OCI-LY1 (cell line): ENCODE data around the gene KCNE4.

Experiments
- H2AFZ ChIP-seq: fragments of 200-600 bp; sonication (generic), shearing (Covaris generic); 2 replicates; pipeline ENCODE4 v1.6.0; 2014; ENCODE audit warnings: antibody characterized with exemption, mild to moderate bottlenecking, low read length
- H3F3A ChIP-seq: fragments of 200-600 bp; sonication (generic), shearing (Covaris generic); 2 replicates; pipeline ENCODE4 v1.6.0; 2014; ENCODE audit warnings: mild to moderate bottlenecking, antibody characterized with exemption, low read length, moderate library complexity; ENCODE audit not compliant: insufficient read depth
- H3K27ac ChIP-seq: fragments of 200-600 bp; sonication (generic); 2 replicates; pipeline ENCODE4 v1.5.1; 2014; ENCODE audit warnings: low read length, mixed run types, mild to moderate bottlenecking, low read depth; ENCODE audit not compliant: poor library complexity, severe bottlenecking
- H3K27me3 ChIP-seq: fragments of 200-600 bp; sonication (generic); 2 replicates; pipeline ENCODE4 v1.6.0; 2014; ENCODE audit warnings: antibody characterized with exemption, mild to moderate bottlenecking, low read length, moderate library complexity; ENCODE audit not compliant: insufficient read depth
- H3K36me3 ChIP-seq: fragments of 200-600 bp; sonication (generic); 2 replicates; pipeline ENCODE4 v1.6.1; 2014; ENCODE audit warnings: mild to moderate bottlenecking, antibody characterized with exemption, low read length, moderate library complexity, mixed read lengths; ENCODE audit not compliant: insufficient read depth
- H3K4me1 ChIP-seq: fragments of 200-600 bp; sonication (generic); 2 replicates; pipeline ENCODE4 v1.5.1; 2014; ENCODE audit warnings: mild to moderate bottlenecking, low read length, moderate library complexity; ENCODE audit not compliant: insufficient read depth, severe bottlenecking
- H3K4me2 ChIP-seq: fragments of 200-600 bp; sonication (generic), shearing (Covaris generic); 2 replicates; pipeline ENCODE4 v1.6.1; 2014; ENCODE audit warnings: low read length
- H3K4me3 ChIP-seq: fragments of 200-600 bp; sonication (generic); 2 replicates; pipeline ENCODE4 v1.5.1; 2014; ENCODE audit warnings: low read length, low read depth, mild to moderate bottlenecking, mixed read lengths; ENCODE audit not compliant: poor library complexity, severe bottlenecking
- H3K79me2 ChIP-seq: fragments of 200-600 bp; shearing (Covaris generic); 2 replicates; pipeline ENCODE4 v1.6.1; 2016; ENCODE audit warnings: mixed run types, low read length, mixed read lengths; ENCODE audit not compliant: insufficient read depth
- H3K9ac ChIP-seq: fragments of 200-600 bp; sonication (generic), shearing (Covaris generic); 2 replicates; pipeline ENCODE4 v1.6.1; 2014; ENCODE audit warnings: mild to moderate bottlenecking, low read length, mixed read lengths
- H3K9me2 ChIP-seq: fragments of 200-600 bp; sonication (generic), shearing (Covaris generic); 2 replicates; pipeline ENCODE4 v1.6.1; 2014; ENCODE audit warnings: low read depth, mild to moderate bottlenecking, low read length, mixed read lengths
- H3K9me3 ChIP-seq: fragments of 200-600 bp; shearing (Covaris generic); 2 replicates; pipeline ENCODE4 v1.6.1; 2014; ENCODE audit warnings: low read length, mixed read lengths
- H4K20me1 ChIP-seq: fragments of 200-600 bp; sonication (generic), shearing (Covaris generic); 2 replicates; pipeline ENCODE4 v1.6.0; 2016; ENCODE audit warnings: mild to moderate bottlenecking, low read length; ENCODE audit not compliant: insufficient read depth
- EZH2 ChIP-seq: fragments of 200-600 bp; sonication (generic), shearing (Covaris generic); IDR thresholded peaks from 2 replicates; pipeline ENCODE4 v1.8.0; 2017; ENCODE audit warnings: borderline replicate concordance, mixed run types, mild to moderate bottlenecking, antibody characterized with exemption, low read length, moderate library complexity, mixed read lengths
- TF ChIP-seq, protein P1 (sequence below): fragments of 200-600 bp; sonication (generic), shearing (Covaris generic); IDR thresholded peaks from 2 replicates; pipeline ENCODE4 v1.5.1; 2017; ENCODE audit warnings: mild to moderate bottlenecking, antibody characterized with exemption, low read length, moderate library complexity, mixed read lengths

The KCNE4 gene

DNA sequence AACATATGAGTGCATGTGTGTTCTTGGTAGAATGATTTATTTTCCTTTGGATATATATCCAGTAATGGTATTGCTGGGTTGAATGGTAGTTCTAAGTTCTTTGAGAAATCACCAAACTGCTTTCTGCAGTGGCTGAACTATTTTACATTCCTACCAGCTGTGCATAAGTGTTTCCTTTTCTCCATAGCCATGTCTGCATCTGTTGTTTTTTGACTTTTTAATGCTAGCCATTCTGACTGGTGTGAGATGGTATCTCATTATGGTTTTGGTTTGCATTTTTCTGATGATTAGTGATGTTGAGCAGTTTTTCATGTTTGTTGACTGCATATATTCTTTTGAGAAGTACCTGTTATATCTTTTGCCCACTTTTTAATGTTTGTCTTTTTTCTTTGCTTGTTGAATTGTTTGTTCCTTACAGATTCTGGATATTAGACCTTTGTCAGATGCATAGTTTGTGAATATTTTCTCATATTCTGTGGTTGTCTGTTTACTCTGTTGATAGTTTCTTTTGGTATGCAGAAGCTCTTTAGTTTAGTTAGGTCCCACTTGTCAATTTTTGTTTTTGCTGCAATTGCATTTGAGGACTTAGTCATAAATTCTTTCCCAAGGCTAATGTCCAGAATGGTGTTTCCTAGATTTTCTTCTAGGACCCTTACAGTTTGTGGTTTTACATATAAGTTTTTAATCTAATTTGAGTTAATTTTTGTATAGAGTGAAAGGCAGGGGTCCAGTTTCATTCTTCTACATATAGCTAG lies 17.6 kb upstream of the KCNE4 start:
- Histone ChIP-seq H3F3A (no peaks in the 10 kb centered on the region), H3K4me2 (no peak overlapping the region), H3K36me3 (no peaks in the 10 kb centered on the region), H4K20me1 (no peaks in the 10 kb centered on the region), H3K79me2 (no peaks in the 10 kb centered on the region), H3K4me3 (no peak overlapping the region), H2AFZ (no peak overlapping the region), H3K4me1 (no peaks in the 10 kb centered on the region), H3K27me3 (no peaks in the 10 kb centered on the region), H3K9ac (no peak overlapping the region), H3K9me3 (no peaks in the 10 kb centered on the region), H3K9me2 (no peaks in the 10 kb centered on the region), H3K27ac (no peak overlapping the region)
- no peak for TF ChIP-seq EZH2
- TF ChIP-seq, protein P1, sequence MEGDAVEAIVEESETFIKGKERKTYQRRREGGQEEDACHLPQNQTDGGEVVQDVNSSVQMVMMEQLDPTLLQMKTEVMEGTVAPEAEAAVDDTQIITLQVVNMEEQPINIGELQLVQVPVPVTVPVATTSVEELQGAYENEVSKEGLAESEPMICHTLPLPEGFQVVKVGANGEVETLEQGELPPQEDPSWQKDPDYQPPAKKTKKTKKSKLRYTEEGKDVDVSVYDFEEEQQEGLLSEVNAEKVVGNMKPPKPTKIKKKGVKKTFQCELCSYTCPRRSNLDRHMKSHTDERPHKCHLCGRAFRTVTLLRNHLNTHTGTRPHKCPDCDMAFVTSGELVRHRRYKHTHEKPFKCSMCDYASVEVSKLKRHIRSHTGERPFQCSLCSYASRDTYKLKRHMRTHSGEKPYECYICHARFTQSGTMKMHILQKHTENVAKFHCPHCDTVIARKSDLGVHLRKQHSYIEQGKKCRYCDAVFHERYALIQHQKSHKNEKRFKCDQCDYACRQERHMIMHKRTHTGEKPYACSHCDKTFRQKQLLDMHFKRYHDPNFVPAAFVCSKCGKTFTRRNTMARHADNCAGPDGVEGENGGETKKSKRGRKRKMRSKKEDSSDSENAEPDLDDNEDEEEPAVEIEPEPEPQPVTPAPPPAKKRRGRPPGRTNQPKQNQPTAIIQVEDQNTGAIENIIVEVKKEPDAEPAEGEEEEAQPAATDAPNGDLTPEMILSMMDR, result no peak

DNA sequence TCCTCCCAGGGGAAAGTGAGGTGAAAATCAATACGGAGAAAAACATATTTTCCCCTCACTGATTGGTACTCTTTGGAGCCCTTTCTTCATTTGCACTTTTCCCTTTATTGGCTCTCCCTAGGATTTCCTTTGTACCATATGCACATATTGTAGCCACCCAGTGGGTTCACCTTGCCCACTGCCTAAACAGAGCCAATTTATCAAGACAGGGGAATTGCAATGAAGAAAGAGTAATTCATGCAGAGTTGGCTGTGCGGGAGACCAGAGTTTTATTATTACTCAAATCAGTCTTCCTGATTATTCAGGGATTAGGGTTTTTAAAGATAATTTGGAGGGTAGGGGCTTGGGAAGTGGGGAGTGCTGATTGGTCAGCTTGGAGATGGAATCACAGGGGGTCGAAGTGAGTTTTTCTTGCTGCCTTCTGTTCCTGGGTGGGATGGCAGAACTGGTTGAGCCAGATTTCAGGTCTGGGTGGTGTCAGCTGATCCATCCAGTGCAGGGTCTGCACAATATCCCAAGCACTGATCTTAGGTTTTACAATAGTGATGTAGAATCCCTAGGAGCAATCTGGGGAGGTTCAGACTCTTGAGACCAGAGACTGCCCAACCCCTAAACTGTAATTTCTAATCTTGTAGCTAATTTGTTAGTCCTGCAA lies 15.1 kb upstream of the KCNE4 start:
- Histone ChIP-seq H3K4me1 (no peaks in the 10 kb centered on the region), H3K9me2 (no peaks in the 10 kb centered on the region), H3K4me3 (no peak overlapping the region), H3K27me3 (no peaks in the 10 kb centered on the region), H3K27ac (no peak overlapping the region), H3K9ac (no peak overlapping the region), H3K4me2 (no peak overlapping the region), H3F3A (no peaks in the 10 kb centered on the region), H2AFZ (no peak overlapping the region), H3K9me3 (no peaks in the 10 kb centered on the region), H3K36me3 (no peaks in the 10 kb centered on the region), H4K20me1 (no peaks in the 10 kb centered on the region), H3K79me2 (no peaks in the 10 kb centered on the region)
- no peak for TF ChIP-seq EZH2
- TF ChIP-seq, protein P1, result no peak

DNA sequence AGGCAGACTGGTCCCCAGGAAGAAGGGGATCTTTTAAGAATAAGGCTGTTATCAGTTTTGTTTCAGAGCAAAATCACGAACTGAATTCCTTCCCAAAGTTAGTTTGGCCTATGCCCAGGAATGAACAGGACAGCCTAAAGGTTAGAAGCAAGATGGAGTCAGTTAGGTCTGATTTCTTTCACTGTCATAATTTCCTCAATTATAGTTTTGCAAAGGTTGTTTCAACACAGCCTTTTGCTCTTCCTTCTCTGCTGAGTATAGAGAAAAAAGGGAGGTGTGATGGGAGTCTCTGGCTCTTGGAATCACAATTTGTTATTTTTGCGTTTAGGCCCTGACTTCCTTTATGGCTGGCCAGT lies 14.6 kb upstream of the KCNE4 start:
- Histone ChIP-seq H3K4me3 (no peak overlapping the region), H3K27ac (no peak overlapping the region), H3K9ac (no peak overlapping the region)

More for the DNA sequence above, 14.6 kb upstream of the KCNE4 start:
- no peaks in the 10 kb centered on the region for H3K36me3 ChIP-seq
- no peaks in the 10 kb centered on the region for H3K9me2 ChIP-seq
- H3K79me2 ChIP-seq, result no peaks in the 10 kb centered on the region
- H3F3A ChIP-seq, result no peaks in the 10 kb centered on the region
- TF ChIP-seq, protein P1, result no peak
- no peak for TF ChIP-seq EZH2
- H3K4me1 ChIP-seq, result no peaks in the 10 kb centered on the region
- no peaks in the 10 kb centered on the region for H3K9me3 ChIP-seq
- no peak overlapping the region for H3K4me2 ChIP-seq
- no peaks in the 10 kb centered on the region for H3K27me3 ChIP-seq
- H2AFZ ChIP-seq, result no peak overlapping the region
- no peaks in the 10 kb centered on the region for H4K20me1 ChIP-seq
